Measurements from ENCODE around the gene RER1.

DNA sequence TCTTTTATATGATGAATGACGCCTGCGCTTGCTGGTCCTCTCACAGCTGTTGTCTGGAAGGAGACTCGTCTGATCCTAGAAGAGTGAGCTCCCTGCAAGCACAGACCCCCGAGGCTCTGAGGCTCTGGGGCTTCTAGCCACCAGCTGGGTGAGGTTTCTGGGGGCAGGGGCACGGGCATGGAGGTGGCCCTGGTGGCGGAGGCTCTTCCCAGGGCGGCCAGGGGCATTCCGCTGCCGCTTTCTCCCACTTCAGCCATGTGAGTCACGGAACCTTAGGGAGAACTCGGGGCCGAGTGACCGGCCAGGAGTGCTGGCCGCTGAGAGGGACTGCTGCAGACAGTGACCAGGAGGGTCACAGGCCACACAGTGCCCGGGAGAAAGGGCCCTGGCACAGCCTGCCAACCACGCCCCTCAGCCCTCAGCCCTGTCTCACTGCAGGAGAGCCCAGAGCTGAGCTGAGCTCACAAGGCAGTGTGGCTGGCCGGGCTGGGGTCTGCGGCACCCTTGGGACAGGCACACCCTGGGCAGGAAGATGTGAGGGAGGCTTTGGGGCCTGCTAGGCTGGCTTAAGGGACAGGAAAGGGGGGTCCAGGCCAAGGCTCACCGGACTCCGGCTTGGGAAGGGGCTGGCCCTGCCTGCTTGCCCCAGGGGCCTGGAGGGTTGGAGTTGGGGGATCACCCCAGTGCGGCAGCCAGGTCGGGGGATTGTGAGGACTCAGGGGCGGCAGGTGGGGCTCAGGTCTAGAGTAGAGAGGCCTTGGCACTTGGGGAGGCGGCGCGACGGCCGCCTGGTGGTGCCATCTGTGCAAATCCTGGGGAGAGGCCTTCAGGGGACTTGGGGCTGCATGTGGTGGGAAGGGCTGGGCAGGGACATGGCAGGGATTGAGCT lies 36.0 kb upstream of the RER1 start:
- TF ChIP-seq, protein P1, sequence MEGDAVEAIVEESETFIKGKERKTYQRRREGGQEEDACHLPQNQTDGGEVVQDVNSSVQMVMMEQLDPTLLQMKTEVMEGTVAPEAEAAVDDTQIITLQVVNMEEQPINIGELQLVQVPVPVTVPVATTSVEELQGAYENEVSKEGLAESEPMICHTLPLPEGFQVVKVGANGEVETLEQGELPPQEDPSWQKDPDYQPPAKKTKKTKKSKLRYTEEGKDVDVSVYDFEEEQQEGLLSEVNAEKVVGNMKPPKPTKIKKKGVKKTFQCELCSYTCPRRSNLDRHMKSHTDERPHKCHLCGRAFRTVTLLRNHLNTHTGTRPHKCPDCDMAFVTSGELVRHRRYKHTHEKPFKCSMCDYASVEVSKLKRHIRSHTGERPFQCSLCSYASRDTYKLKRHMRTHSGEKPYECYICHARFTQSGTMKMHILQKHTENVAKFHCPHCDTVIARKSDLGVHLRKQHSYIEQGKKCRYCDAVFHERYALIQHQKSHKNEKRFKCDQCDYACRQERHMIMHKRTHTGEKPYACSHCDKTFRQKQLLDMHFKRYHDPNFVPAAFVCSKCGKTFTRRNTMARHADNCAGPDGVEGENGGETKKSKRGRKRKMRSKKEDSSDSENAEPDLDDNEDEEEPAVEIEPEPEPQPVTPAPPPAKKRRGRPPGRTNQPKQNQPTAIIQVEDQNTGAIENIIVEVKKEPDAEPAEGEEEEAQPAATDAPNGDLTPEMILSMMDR (IDR thresholded peaks at IDR 0.05) = no peak
- TF ChIP-seq POLR2A (IDR thresholded peaks at IDR 0.05) = no peak
